HG03280 (cell line): Measurements from ENCODE around the gene ORAI2.
"Not testable (repeated sequence)": the region's sequence is repeated elsewhere in the genome, so short reads cannot be mapped to it uniquely, and the experiment has no call there.

Experiments used
- ATAC-seq: cut with Tn5 transposase; IDR thresholded peaks from one replicate; pipeline ENCODE4 v1.9.1; 2021; ENCODE audit warnings: mild to moderate bottlenecking, moderate library complexity; ENCODE audit not compliant: unreplicated experiment

ORAI2 gene

GRCh38 chr7:102445674-102446071, 12.3 kb downstream of the ORAI2 start:
- ATAC-seq: no peak

- no peak for ATAC-seq
Observed at GRCh38 chr7:102446387-102447156, 13.2 kb downstream of the ORAI2 start.

- ATAC-seq: no peak
Observed at GRCh38 chr7:102447311-102447710, 13.9 kb downstream of the ORAI2 start.

- no peak for ATAC-seq
Observed at GRCh38 chr7:102449136-102449535, 15.8 kb downstream of the ORAI2 start.

- no peak for ATAC-seq
Observed at GRCh38 chr7:102450242-102450641, 16.9 kb downstream of the ORAI2 start.

GRCh38 chr7:102451371-102452054, 18.1 kb downstream of the ORAI2 start:
- no peak for ATAC-seq

- no peak for ATAC-seq
Observed at GRCh38 chr7:102452451-102452850, 19.1 kb downstream of the ORAI2 start.

- no peak for ATAC-seq
Observed at GRCh38 chr7:102453319-102453718, 19.9 kb downstream of the ORAI2 start.

GRCh38 chr7:102454468-102454867, 21.1 kb downstream of the ORAI2 start:
- no peak for ATAC-seq

GRCh38 chr7:102454932-102455331, 21.6 kb downstream of the ORAI2 start:
- not testable (repeated sequence) for ATAC-seq

- ATAC-seq: no peak
Observed at GRCh38 chr7:102455596-102455995, 22.2 kb downstream of the ORAI2 start.

- ATAC-seq: no peak
Observed at GRCh38 chr7:102456327-102456726, 23.0 kb downstream of the ORAI2 start.

GRCh38 chr7:102457352-102457924, 24.1 kb downstream of the ORAI2 start:
- ATAC-seq: no peak

- ATAC-seq: no peak
Observed at GRCh38 chr7:102459221-102459844, 26.0 kb downstream of the ORAI2 start.

GRCh38 chr7:102460467-102460866, 27.1 kb downstream of the ORAI2 start:
- no peak for ATAC-seq

GRCh38 chr7:102463841-102464576, 30.6 kb downstream of the ORAI2 start:
- no peak for ATAC-seq

- ATAC-seq: peak; percentile 76
Observed at GRCh38 chr7:102464577-102465280, 31.4 kb downstream of the ORAI2 start, which contains the start of the genes ALKBH4 and LRWD1. TSS of gene ALKBH4 (minus strand) at chr7:102464863. CDS start at chr7:102464836, 27 bp downstream. TSS of gene LRWD1 (plus strand) at chr7:102464984. CDS start at chr7:102465081, 97 bp downstream.

GRCh38 chr7:102466097-102466496, 32.7 kb downstream of the ORAI2 start:
- ATAC-seq: no peak

GRCh38 chr7:102467581-102468477, 34.5 kb downstream of the ORAI2 start:
- no peak for ATAC-seq
